Measurements from ENCODE around the gene CDKN2D. TPM values are rescaled to one million over a fixed set of nuclear protein-coding genes. Genes with fewer than 3 reads are reported as not detected.

Gene CDKN2D
- total and polyA plus RNA-seq, 2 of the 8 experiments (the other 6 are each of a cell fraction or from before 2014, with no cell fraction given), result 3.0 to 4.0 TPM

DNA sequence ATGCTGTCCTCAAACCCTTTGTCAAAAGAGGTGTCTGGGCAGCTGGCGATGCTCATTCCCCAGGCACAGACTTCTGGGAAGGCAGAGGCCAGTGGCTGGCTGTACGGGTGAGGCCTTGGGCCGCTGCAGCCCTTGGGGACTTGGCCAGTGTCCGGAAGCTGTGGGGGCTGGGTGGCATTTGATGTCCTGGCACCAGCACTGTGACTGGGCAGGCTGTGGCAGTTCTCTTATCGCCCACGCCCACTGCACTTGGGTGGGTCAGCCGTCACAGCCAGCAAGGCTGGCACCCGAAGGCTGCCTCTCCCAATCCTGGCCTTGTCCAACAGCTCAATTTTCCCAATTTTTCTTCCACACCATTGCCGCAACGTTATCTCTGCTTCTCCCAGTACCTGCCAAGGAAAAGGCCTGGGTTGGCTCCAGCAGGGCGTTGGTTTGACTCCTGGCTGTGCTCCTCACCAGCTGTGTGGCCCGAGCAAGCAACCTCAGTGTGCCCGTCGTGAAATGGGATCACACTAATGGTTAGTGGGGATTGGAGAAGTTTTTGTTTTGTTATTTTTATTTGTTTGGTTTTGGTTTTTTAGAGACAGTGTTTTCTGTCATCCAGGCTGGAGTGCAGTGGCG lies 43.8 kb upstream of the CDKN2D start (continued):
- TF ChIP-seq CBX8 (IDR thresholded peaks at IDR 0.05; ENCODE audit: borderline replicate concordance, low read depth, low read length) (no peak), HDAC6 (IDR thresholded peaks at IDR 0.05; ENCODE audit: low read depth, low read length) (no peak), EP300 (IDR thresholded peaks at IDR 0.05; ENCODE audit: borderline replicate concordance in 1 of 2, low read depth in 2 of 2, low read length in 2 of 2) (no peak), MAFK (IDR thresholded peaks at IDR 0.05; ENCODE audit: low read depth, low read length) (no peak), SIX5 (IDR thresholded peaks at IDR 0.05; ENCODE audit: low read depth, low read length) (no peak), RXRA (IDR thresholded peaks at IDR 0.05; ENCODE audit: insufficient read depth, low read depth, low read length) (no peak), CEBPB (IDR thresholded peaks at IDR 0.05; ENCODE audit: low read depth, low read length) (no peak)

All from H1 (cell line).